C4-2B (cell line): ENCODE data around the gene SLX4IP.

Source experiments
- H3K27ac ChIP-seq: fragments of 450-650 bp; 2 replicates; pipeline ENCODE4 v1.5.1; 2017
- ZFX ChIP-seq: fragments of 450-650 bp; IDR thresholded peaks from 2 replicates; pipeline ENCODE4 v1.6.1; 2017
- TF ChIP-seq, protein P1 (sequence below): fragments of 450-650 bp; conservative IDR thresholded peaks from 2 replicates; pipeline ENCODE4 v1.5.1; 2017; ENCODE audit warnings: mild to moderate bottlenecking

SLX4IP gene

DNA sequence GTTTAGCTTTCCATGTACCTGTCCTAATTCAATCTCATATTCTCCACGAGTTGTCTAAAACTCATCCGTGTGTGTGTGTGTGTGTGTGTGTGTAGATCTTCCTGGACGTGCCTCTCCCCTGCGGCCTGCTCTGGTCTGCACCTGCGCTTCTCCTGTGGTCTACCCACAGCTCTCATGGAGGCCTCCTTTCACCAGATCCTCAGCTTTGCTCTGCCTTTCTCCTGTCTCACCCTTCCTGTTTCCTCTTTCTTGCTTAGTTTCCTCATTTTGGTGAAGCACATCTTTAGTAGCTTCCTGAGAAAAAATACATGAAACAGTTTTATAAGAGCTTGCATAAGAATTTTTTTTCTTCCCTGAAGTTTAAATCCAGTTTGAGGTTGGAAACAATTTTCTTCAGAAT lies 18.1 kb downstream of the SLX4IP start:
- H3K27ac ChIP-seq, result no peak overlapping the region
- TF ChIP-seq, protein P1, sequence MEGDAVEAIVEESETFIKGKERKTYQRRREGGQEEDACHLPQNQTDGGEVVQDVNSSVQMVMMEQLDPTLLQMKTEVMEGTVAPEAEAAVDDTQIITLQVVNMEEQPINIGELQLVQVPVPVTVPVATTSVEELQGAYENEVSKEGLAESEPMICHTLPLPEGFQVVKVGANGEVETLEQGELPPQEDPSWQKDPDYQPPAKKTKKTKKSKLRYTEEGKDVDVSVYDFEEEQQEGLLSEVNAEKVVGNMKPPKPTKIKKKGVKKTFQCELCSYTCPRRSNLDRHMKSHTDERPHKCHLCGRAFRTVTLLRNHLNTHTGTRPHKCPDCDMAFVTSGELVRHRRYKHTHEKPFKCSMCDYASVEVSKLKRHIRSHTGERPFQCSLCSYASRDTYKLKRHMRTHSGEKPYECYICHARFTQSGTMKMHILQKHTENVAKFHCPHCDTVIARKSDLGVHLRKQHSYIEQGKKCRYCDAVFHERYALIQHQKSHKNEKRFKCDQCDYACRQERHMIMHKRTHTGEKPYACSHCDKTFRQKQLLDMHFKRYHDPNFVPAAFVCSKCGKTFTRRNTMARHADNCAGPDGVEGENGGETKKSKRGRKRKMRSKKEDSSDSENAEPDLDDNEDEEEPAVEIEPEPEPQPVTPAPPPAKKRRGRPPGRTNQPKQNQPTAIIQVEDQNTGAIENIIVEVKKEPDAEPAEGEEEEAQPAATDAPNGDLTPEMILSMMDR, result no peak
- no peak for TF ChIP-seq ZFX

DNA sequence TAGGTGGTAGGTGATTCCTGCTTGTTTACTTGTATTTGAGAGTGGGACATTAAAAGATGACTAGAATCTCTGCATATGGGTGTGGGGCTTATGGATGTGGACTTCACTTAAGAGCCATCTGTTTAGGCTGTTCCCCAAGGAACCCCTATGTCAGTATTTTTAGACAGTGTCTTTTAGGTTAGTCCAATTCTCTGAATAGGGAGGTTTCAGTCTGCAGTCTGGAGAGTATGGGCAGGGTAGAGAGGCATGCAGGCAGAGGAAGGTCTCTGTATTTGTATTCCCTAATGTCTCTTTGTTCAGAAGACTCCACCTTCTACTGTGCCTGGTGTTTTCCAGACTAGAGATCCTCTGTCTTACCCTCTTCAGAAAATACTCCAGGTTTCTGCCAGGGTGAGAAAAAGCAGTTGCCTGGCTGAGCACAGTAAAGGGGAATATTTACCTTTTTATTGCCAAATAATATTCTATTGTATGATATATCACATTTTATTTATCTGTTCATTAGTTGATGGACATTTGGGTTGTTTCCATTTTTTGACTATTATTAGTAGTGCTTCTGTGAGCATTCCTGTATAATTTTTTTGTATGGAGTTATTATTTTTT lies 19.1 kb downstream of the SLX4IP start:
- no peak for TF ChIP-seq ZFX
- TF ChIP-seq, protein P1, result no peak
- no peak overlapping the region for H3K27ac ChIP-seq

DNA sequence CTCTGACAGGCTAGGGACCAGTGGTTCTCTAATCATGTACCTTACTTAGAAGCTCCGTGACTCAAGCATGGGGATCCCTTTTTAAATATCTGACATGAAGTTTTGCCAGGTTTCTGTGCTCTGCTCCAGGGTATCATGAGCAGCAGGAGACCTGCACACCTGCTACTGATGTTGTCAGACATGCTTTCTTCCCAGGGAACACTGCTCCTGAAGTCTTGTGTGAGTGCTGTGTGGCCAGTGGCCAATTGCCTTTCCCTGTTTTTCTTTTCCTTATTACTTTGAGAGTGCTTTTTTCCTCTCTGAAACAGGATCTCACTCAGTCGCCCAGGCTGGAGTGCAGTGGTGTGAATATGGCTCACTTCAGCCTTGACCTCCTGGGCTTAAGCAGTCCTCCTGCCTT lies 26.4 kb downstream of the SLX4IP start:
- no peak overlapping the region for H3K27ac ChIP-seq
- TF ChIP-seq, protein P1, result no peak
- TF ChIP-seq ZFX, result no peak

DNA sequence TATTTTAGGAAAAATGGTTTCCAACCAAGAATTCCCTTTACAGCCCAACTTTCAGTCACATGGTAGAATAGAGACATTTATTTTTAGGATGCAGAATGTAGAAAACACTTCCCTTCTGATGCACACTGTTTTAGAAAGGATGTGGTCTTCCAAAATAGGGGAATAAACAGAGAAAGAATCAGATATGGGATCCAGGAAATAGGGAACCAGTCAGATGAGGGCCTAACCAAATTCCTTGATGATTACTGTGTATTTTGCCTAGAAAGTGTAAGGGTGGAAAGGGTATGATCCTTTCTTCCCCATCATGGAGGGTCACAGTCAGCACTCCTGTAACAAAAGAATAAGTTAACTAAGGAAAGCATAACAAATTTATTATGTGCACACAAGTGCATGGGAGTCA lies 27.4 kb downstream of the SLX4IP start:
- TF ChIP-seq, protein P1, result no peak
- no peak overlapping the region for H3K27ac ChIP-seq

DNA sequence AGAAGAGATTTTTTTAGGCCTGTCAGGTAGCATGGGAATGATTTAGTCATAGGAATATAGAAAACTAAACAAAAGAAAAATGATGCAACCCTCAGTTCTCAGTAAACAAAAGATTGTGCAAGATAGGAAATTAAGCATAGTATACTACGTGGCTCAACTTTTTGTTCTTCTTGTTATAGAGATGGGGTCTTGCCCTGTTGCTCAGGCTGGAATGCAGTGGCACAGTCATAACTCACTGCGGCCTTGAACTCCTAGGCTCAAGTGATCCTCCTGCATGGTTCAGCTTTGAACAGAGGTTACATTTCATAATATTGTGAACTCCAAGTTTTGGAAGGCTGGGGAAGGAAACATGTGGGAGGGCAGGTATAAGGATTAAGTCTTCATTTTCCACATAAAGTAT lies 28.5 kb downstream of the SLX4IP start:
- no peak overlapping the region for H3K27ac ChIP-seq
- TF ChIP-seq ZFX, result no peak
- TF ChIP-seq, protein P1, result no peak

DNA sequence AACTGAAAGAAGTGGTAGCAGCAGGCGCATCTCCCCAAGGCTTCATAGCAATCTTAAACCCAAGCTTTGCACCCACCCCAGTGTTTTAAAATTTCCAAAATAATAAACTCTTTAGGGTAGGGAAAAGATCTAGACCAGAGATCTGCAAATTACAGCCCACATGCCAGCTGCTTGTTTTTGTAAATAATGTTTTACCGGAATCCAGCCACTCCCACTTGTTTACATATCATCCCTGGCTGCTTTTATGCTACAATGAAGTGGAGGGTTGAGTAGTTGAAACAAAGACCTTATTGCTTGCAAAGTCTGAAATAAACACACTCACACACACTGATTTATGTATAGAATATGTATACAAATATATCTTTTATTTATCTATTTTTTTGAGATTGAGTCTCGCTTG lies 30.0 kb downstream of the SLX4IP start:
- H3K27ac ChIP-seq, result no peak overlapping the region
- TF ChIP-seq, protein P1, result no peak
- TF ChIP-seq ZFX, result no peak

DNA sequence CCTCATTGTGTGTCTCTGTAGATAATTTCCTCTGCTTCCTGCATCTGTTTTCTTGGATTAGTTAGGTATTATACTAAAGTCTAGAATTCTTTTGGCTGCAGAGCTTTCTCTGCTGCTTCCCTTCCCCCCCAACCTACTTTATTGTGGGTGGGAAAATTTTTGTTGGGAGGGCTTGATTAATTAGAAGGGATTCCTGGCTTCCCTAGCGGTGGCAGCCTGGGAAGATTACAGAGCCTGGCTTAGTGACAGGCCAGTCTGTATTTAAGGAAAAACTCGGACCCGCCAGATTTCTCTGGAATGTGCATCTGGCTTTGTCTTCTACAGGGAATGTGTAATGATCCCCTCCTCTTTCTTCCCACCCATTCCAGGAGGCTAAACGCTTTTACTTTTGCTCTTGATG lies 31.2 kb downstream of the SLX4IP start:
- H3K27ac ChIP-seq, result no peak overlapping the region
- TF ChIP-seq, protein P1, result no peak
- TF ChIP-seq ZFX, result no peak
